SJCRH30 (cell line): ENCODE measurements around the gene STX8. TPM values are rescaled to one million over a fixed set of nuclear protein-coding genes. Genes with fewer than 3 reads are reported as not detected.
A peak's percentile ranks its signal among the peaks of the same experiment; 100 is the strongest.

Experiments
- DNase-seq, 2 experiments: peaks; one replicate each; pipeline ENCODE4 v3.0.0-alpha.2; 2015 to 2020
- H3K27ac ChIP-seq: fragments of 250-450 bp; sonication (Bioruptor Pico); 2 replicates; pipeline ENCODE4 v1.5.1; 2020; ENCODE audit warnings: mild to moderate bottlenecking, moderate library complexity
- H3K27me3 ChIP-seq: fragments of 250-450 bp; sonication (Bioruptor Pico); 2 replicates; pipeline ENCODE4 v1.5.1; 2020; ENCODE audit warnings: mild to moderate bottlenecking, moderate library complexity
- H3K36me3 ChIP-seq: fragments of 250-450 bp; sonication (Bioruptor Pico); 2 replicates; pipeline ENCODE4 v1.5.1; 2020; ENCODE audit warnings: mild to moderate bottlenecking, moderate library complexity
- H3K4me1 ChIP-seq: fragments of 250-450 bp; sonication (Bioruptor Pico); 2 replicates; pipeline ENCODE4 v1.5.1; 2020; ENCODE audit warnings: mild to moderate bottlenecking, moderate library complexity
- H3K4me3 ChIP-seq: fragments of 250-450 bp; sonication (Bioruptor Pico); 2 replicates; pipeline ENCODE4 v1.5.1; 2020; ENCODE audit warnings: mild to moderate bottlenecking, moderate library complexity
- H3K9me3 ChIP-seq: fragments of 250-450 bp; sonication (Bioruptor Pico); replicated peaks from 2 replicates; pipeline ENCODE4 v1.5.1; 2020; ENCODE audit warnings: mild to moderate bottlenecking, moderate library complexity
- total RNA-seq: library from RNA; depleted of rRNA; stranded (reverse); fragments of >200 nt; shearing (Covaris generic); gene quantifications from 2 replicates; pipeline ENCODE4 v1.2.3, GENCODE V29; 2014

STX8 gene
- total RNA-seq, 1 experiment from 2014 or later = 47.1 TPM

GRCh38 chr17:9215465-9215864, 360.2 kb downstream of the STX8 start:
- Histone ChIP-seq H3K27ac (no peak overlapping the region), H3K36me3 (no peaks in the 10 kb centered on the region), H3K4me1 (peaks cover 36% of the 10 kb centered on the region), H3K9me3 (peaks cover 17% of the 10 kb centered on the region), H3K4me3 (no peak overlapping the region), H3K27me3 (no peaks in the 10 kb centered on the region)
- no peak for DNase-seq

DNA sequence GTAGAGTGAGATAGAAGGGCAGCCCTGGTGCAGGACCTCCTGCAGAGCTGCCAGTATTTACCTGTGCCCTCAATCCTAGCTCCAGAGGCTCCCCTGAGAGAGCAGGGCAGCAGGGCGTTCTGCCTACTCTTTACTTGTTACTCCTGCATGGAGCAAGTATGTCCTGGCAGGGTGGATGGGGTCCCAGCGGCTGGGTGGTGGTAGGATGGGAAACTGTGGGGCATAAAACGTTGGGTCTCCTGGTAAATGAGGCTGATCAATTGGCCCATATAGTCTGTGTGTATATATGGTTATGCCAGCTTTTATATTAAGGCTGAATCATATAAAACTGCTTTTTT, 362.3 kb downstream of the STX8 start:
- Histone ChIP-seq H3K9me3 (peaks cover 17% of the 10 kb centered on the region), H3K27ac (peak overlapping the region; percentile 89), H3K36me3 (no peaks in the 10 kb centered on the region), H3K27me3 (no peaks in the 10 kb centered on the region), H3K4me1 (peaks cover 35% of the 10 kb centered on the region), H3K4me3 (no peak overlapping the region)
- peak in 1 of 2 experiments; percentile 44 for DNase-seq

DNA sequence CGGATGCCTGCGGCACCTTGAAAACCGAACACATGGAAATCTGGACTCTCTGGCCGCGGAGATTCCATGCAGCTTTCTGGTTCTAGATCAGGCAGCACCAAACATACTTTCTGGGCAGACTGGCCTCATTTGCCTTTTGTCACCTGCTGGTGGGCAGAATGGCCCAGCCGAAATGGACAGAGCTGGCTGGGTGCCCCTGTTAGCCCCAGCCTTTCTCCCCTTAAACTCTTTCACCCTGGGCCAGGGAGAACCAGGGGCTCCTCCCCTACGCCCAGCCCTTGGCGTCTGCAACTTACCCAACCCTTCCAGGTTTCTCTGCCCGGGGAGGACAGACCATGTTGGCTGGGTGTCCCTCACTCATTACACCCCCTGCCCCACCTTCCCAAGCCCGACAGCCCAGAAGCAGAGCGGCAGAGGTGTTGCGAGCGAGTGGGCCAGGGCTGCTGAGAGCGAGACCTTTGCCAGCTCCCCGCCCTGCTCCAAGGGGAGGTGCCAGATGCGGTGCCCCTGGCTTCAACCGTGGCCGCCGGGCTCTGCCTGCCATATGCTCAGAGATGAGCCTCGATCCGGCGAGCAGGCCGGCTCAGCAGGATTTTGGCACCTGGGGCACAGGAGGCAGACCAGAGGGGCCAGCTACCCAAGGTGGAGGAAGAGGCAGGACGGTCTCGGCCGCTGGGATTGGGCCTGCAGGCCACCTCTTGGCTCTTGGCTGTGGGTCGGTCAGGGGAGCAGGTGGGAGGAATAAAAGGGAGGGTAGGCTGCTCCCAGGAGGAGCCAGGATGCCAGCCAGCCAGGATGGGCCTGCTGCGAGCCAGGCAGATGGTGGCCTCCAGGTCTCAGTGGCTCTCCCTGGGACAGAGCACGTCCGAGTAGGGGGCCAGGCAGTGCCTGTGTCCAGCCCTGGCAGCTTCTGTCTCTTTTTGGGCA, 363.0 kb downstream of the STX8 start:
- Histone ChIP-seq H3K36me3 (no peaks in the 10 kb centered on the region), H3K27ac (peak overlapping the region; percentile 89), H3K4me3 (no peak overlapping the region), H3K9me3 (peaks cover 17% of the 10 kb centered on the region), H3K27me3 (no peaks in the 10 kb centered on the region), H3K4me1 (peaks cover 30% of the 10 kb centered on the region)
- DNase-seq = no peak

- DNase-seq = peak; percentile 34 to 57
- Histone ChIP-seq H3K27me3 (no peaks in the 10 kb centered on the region), H3K27ac (0 out of 2 replicates have a peak overlapping the region, but pooled peaks have one; percentile 12), H3K9me3 (peaks cover 16% of the 10 kb centered on the region), H3K4me3 (no peak overlapping the region), H3K4me1 (peaks cover 37% of the 10 kb centered on the region), H3K36me3 (no peaks in the 10 kb centered on the region)
These were observed 364.4 kb downstream of the STX8 start for GRCh38 chr17:9211133-9211765.

- Histone ChIP-seq H3K4me3 (no peak overlapping the region), H3K27me3 (no peaks in the 10 kb centered on the region), H3K36me3 (no peaks in the 10 kb centered on the region), H3K9me3 (peaks cover 2% of the 10 kb centered on the region; the same call in 1 of the 2 replicates), H3K4me1 (peaks cover 41% of the 10 kb centered on the region), H3K27ac (no peak overlapping the region)
- no peak for DNase-seq
These were observed 365.7 kb downstream of the STX8 start for GRCh38 chr17:9209781-9210370.

- no peak overlapping the region for H3K4me3 ChIP-seq
- no peaks in the 10 kb centered on the region for H3K27me3 ChIP-seq
- H3K9me3 ChIP-seq = no peaks in the 10 kb centered on the region
- H3K27ac ChIP-seq = no peak overlapping the region
- no peak for DNase-seq
- H3K36me3 ChIP-seq = no peaks in the 10 kb centered on the region
- H3K4me1 ChIP-seq = peaks cover 41% of the 10 kb centered on the region
These were observed 366.3 kb downstream of the STX8 start for GRCh38 chr17:9209347-9209746.

- no peak overlapping the region for H3K4me3 ChIP-seq
- H3K4me1 ChIP-seq = peaks cover 33% of the 10 kb centered on the region
- no peaks in the 10 kb centered on the region for H3K27me3 ChIP-seq
- no peak for DNase-seq
- no peaks in the 10 kb centered on the region for H3K36me3 ChIP-seq
- H3K27ac ChIP-seq = no peak overlapping the region
- H3K9me3 ChIP-seq = no peaks in the 10 kb centered on the region
These were observed 367.1 kb downstream of the STX8 start for GRCh38 chr17:9208381-9209105.

DNA sequence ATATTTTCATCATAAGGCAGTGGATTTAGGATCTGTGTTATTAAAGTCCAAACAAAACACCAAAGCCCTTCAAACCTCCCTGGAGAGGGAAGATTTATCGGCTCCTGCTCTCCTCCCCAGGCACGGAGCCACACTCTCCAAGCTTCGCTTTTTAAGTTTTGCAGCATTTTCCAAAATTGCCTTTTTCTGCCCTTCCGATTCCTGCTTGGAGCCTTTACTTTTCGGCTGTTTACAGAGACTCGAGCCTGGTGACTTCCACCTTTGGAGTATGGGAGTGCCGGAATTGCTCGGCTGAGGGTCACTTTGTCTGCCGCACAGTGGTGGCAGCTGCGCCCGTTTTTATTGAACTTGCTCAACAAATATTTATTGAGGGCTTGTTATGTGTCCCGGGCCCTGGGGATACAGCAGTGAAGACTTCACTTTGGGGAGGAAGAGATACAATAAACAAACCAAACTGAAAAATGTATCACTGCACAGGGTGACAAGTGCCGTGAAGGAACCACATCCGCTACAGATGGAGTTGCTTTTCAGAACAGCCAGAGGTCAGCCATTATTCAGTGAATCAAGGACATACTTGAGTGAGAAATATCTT, 368.8 kb downstream of the STX8 start:
- DNase-seq = peak; percentile 41 to 66
- H3K36me3 ChIP-seq = no peaks in the 10 kb centered on the region
- no peaks in the 10 kb centered on the region for H3K27me3 ChIP-seq
- H3K27ac ChIP-seq = peak overlapping the region; percentile 61
- H3K4me1 ChIP-seq = peaks cover 25% of the 10 kb centered on the region
- no peaks in the 10 kb centered on the region for H3K9me3 ChIP-seq
- peak overlapping the region; percentile 17; the same call in 1 of the 2 replicates for H3K4me3 ChIP-seq

GRCh38 chr17:9206410-9206703, 369.3 kb downstream of the STX8 start:
- H3K27ac ChIP-seq = peak overlapping the region; percentile 61
- no peak for DNase-seq
- H3K27me3 ChIP-seq = no peaks in the 10 kb centered on the region

GRCh38 chr17:9205520-9206409, 369.9 kb downstream of the STX8 start:
- H3K36me3 ChIP-seq = no peaks in the 10 kb centered on the region
- H3K27me3 ChIP-seq = no peaks in the 10 kb centered on the region

More at GRCh38 chr17:9206410-9206703, 369.3 kb downstream of the STX8 start:
- H3K36me3 ChIP-seq = no peaks in the 10 kb centered on the region
- H3K9me3 ChIP-seq = no peaks in the 10 kb centered on the region
- H3K4me1 ChIP-seq = peaks cover 26% of the 10 kb centered on the region
- H3K4me3 ChIP-seq = no peak overlapping the region

GRCh38 chr17:9204637-9205329, 370.8 kb downstream of the STX8 start:
- no peaks in the 10 kb centered on the region for H3K9me3 ChIP-seq
- no peak for DNase-seq
- no peak overlapping the region for H3K4me3 ChIP-seq
- no peaks in the 10 kb centered on the region for H3K27me3 ChIP-seq
- H3K36me3 ChIP-seq = no peaks in the 10 kb centered on the region
- H3K4me1 ChIP-seq = peaks cover 33% of the 10 kb centered on the region
- no peak overlapping the region for H3K27ac ChIP-seq

More at GRCh38 chr17:9205520-9206409, 369.9 kb downstream of the STX8 start:
- no peaks in the 10 kb centered on the region for H3K9me3 ChIP-seq
- no peak overlapping the region for H3K4me3 ChIP-seq
- H3K27ac ChIP-seq = peak overlapping the region; percentile 61
- peak in 1 of 2 experiments; percentile 19 for DNase-seq
- peaks cover 27% of the 10 kb centered on the region for H3K4me1 ChIP-seq

DNA sequence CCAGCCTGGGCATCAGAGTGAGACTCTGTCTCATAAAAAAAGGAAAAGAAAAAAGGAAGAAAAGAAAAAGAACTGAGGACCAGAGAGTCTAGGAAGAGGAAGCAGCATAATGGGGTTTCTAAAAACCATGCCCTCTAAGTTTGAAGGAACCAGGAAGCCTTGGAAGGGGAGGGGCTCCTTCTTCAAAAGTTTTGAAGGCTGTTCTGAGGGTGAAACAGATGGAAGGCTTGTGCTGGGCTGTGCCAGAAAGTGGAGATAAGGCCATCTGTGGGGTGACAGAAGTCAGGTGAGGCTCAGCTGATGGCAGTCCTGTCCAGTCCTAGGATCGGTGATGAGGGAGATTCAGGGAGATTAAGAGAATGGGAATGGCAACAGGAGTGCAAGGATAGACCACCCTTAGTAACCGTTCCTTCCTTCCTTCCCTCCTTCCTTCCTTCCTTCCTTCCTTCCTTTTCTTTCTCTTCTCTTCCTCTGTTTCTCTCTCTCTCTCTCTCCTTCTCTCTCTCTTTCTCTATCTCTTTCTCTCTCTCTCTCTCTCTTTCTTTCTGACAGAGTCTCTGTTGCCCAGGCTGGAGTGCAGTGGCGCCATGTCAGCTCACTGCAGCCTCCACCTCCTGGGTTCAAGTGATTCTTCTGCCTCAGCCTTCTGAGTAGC, 371.7 kb downstream of the STX8 start:
- no peaks in the 10 kb centered on the region for H3K36me3 ChIP-seq
- DNase-seq = no peak
- H3K4me1 ChIP-seq = peaks cover 39% of the 10 kb centered on the region

DNA sequence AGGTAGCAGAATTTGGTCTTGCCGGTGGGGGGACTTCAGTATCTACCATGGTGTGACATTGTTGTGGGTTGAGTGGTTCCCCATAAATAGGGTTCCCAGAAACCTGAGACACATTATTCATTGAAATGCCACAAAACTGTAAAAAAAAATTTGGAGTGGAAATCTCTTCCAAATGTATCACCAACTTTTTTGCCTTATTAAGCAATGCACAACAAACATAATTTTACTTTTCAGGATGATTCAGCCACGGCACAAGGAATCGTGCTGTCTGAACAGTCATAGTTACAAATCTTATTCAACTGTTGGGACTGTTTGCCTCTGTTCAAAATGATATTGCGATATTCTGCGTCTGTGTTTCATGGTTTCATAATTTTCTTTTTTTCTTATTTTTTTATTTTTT, 373.1 kb downstream of the STX8 start:
- H3K36me3 ChIP-seq = no peaks in the 10 kb centered on the region
- H3K9me3 ChIP-seq = no peaks in the 10 kb centered on the region
- H3K4me3 ChIP-seq = no peak overlapping the region
- H3K27me3 ChIP-seq = no peaks in the 10 kb centered on the region
- H3K27ac ChIP-seq = no peak overlapping the region
- no peak for DNase-seq
- H3K4me1 ChIP-seq = peaks cover 39% of the 10 kb centered on the region

More for the DNA sequence above, 371.7 kb downstream of the STX8 start:
- Histone ChIP-seq H3K27ac (no peak overlapping the region), H3K4me3 (no peak overlapping the region), H3K9me3 (no peaks in the 10 kb centered on the region), H3K27me3 (no peaks in the 10 kb centered on the region)
